Measurements from ENCODE around the gene TMPRSS7. TPM values are rescaled to one million over a fixed set of nuclear protein-coding genes. Genes with fewer than 3 reads are reported as not detected.

Gene TMPRSS7
- total and polyA plus RNA-seq, 2 of the 8 experiments (the other 6 are each of a cell fraction or from before 2014, with no cell fraction given), result not detected

DNA sequence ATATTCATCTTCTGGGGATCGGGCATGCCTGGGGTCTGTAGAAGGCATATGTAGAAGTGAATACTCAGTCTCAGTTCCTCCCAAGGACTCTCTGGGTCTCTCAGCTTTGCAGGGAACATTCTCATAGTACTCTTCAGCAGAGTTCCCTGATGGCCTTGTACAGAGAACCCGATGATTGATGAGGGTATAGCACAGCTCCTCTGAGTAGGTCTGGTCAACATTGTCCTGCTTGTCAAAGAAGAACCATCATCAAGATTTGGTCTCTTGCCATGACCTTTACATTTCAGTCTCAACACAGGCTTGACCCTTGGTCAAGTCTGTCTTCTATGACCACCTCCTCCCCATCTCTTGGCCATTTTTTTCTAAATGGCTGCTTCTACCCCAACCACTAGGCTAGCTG is 89.0 kb downstream of the TMPRSS7 start:
- Histone ChIP-seq H4K5ac (ENCODE audit: insufficient read length, low read depth, low read length) (no peak overlapping the region), H4K91ac (replicated peaks; ENCODE audit: insufficient read length, low read length) (no peak overlapping the region), H3K4me1 (replicated peaks in 1 of 4; ENCODE audit: control insufficient read depth in 3 of 4, insufficient read depth in 4 of 4, low read length in 3 of 4) (peaks cover 0 to 20% (median 11%) of the 10 kb centered on the region in 4 experiments; a peak in 5 of 7 replicates), H2BK120ac (replicated peaks; ENCODE audit: low read depth, low read length) (no peak overlapping the region), H2BK20ac (ENCODE audit: low read length) (no peak overlapping the region), H4K8ac (ENCODE audit: extremely low read depth, insufficient read depth, low read length) (no peak overlapping the region), H2BK12ac (ENCODE audit: low read depth, low read length) (no peak overlapping the region), H3K56ac (replicated peaks; ENCODE audit: insufficient read length, low read depth, low read length) (no peak overlapping the region), H3K4me3 (ENCODE audit: extremely low read depth in 1 of 4, insufficient read depth in 2 of 4, low read depth in 3 of 4, low read length in 4 of 4) (no peak overlapping the region), H3K9ac (replicated peaks in 1 of 4; ENCODE audit: extremely low read depth in 1 of 4, low read depth in 3 of 4, low read length in 3 of 4) (no peak overlapping the region), H3K27ac (ENCODE audit: low read depth, low read length) (no peak overlapping the region), H3K79me1 (ENCODE audit: low read depth, low read length) (no peaks in the 10 kb centered on the region), H3K36me3 (ENCODE audit: control insufficient read depth in 2 of 4, insufficient read depth in 4 of 4, low read length in 3 of 4) (no peaks in the 10 kb centered on the region; a peak in 1 of 8 replicates), H3K23me2 (ENCODE audit: low read depth, low read length) (no peaks in the 10 kb centered on the region), H3K4ac (replicated peaks; ENCODE audit: insufficient read length, low read depth, low read length) (no peak overlapping the region), H3K14ac (ENCODE audit: insufficient read length) (no peak overlapping the region), H3K23ac (ENCODE audit: insufficient read length) (no peak overlapping the region), H3K18ac (ENCODE audit: extremely low read depth, low read length) (no peak overlapping the region), H2BK15ac (ENCODE audit: low read length) (no peak overlapping the region), H4K20me1 (replicated peaks in 1 of 2; ENCODE audit: control insufficient read depth in 1 of 2, insufficient read depth in 2 of 2, low read length in 2 of 2) (no peaks in the 10 kb centered on the region), H3K79me2 (ENCODE audit: control insufficient read depth in 1 of 2, insufficient read depth in 2 of 2, low read length in 2 of 2) (no peaks in the 10 kb centered on the region), H3K9me3 (ENCODE audit: insufficient read depth in 2 of 2, low read depth in 1 of 2, low read length in 1 of 2) (no peaks in the 10 kb centered on the region), H2AK5ac (ENCODE audit: low read depth, low read length) (no peak overlapping the region), H3K27me3 (replicated peaks in 1 of 4; ENCODE audit: control insufficient read depth in 3 of 4, extremely low read depth in 1 of 4, insufficient read depth in 3 of 4, low read length in 3 of 4) (no peaks in the 10 kb centered on the region), H2BK5ac (ENCODE audit: low read depth, low read length) (no peak overlapping the region), H2AFZ (ENCODE audit: low read length) (no peak overlapping the region), H3K4me2 (ENCODE audit: insufficient read depth in 1 of 2, low read depth in 2 of 2, low read length in 2 of 2) (no peak overlapping the region)
- CTCF ChIA-PET (ENCODE audit: partially characterized antibody), result interaction anchor here (0.5 to 1.9 kb wide), 5 partner anchors 12 to 410 kb away, joined by 3 to 11 read pairs (median 3); no protein-coding TSS in a partner anchor
- WGBS, 2 experiments (ENCODE audit: extremely low coverage in 1 of 2, insufficient coverage in 1 of 2, insufficient read length in 1 of 2, insufficient replicate concordance in 2 of 2, low coverage in 1 of 2, low lambda C conversion rate in 2 of 2, missing lambda C conversion rate in 1 of 2), result 97% methylated on average over 2 of the region's 2 CpGs; no CpG with 5 or more reads in 1 of the 2 experiments
- POLR2A ChIA-PET (ENCODE audit: partially characterized antibody), result interaction anchor here (1.1 kb wide), 1 partner anchor 11 kb away, joined by 3 read pairs; no protein-coding TSS in a partner anchor
- DNase-seq (ENCODE audit: low read depth in 1 of 2, low spot score in 2 of 2), result no peak
- no peak for FAIRE-seq
- TF ChIP-seq PHF8 (conservative IDR thresholded peaks at IDR 0.05; ENCODE audit: low read depth, low read length), result no peak
- TF ChIP-seq TEAD4 (IDR thresholded peaks at IDR 0.05; ENCODE audit: low read depth, low read length), result no peak
- no peak for TF ChIP-seq RFX5 (IDR thresholded peaks at IDR 0.05; ENCODE audit: borderline replicate concordance, low read depth, low read length)
- no peak for TF ChIP-seq RNF2 (IDR thresholded peaks at IDR 0.05; ENCODE audit: borderline replicate concordance, low read depth, low read length, missing control alignments, poor library complexity, severe bottlenecking)
- TF ChIP-seq FOSL1 (IDR thresholded peaks at IDR 0.05; ENCODE audit: insufficient read depth, low read depth, low read length), result no peak
- no peak for TF ChIP-seq GABPA (IDR thresholded peaks at IDR 0.05; ENCODE audit: borderline replicate concordance, insufficient read depth, low read length)
- TF ChIP-seq CHD2 (IDR thresholded peaks at IDR 0.05; ENCODE audit: low read length), result no peak
- no peak for TF ChIP-seq EP300 (IDR thresholded peaks at IDR 0.05; ENCODE audit: borderline replicate concordance in 1 of 2, low read depth in 2 of 2, low read length in 2 of 2)
- TF ChIP-seq SUZ12 (IDR thresholded peaks at IDR 0.05; ENCODE audit: low read length), result no peak
- TF ChIP-seq YY1 (IDR thresholded peaks at IDR 0.05; ENCODE audit: low read depth, low read length), result no peak
- TF ChIP-seq, protein P1, sequence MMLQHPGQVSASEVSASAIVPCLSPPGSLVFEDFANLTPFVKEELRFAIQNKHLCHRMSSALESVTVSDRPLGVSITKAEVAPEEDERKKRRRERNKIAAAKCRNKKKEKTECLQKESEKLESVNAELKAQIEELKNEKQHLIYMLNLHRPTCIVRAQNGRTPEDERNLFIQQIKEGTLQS (IDR thresholded peaks at IDR 0.05; ENCODE audit: insufficient read depth, low read depth, low read length), result no peak
- no peak for TF ChIP-seq HDAC2 (IDR thresholded peaks at IDR 0.05; ENCODE audit: borderline replicate concordance in 1 of 2, low read depth in 2 of 2, low read length in 2 of 2)
